ENCODE measurements around the gene PDE4D.

GRCh38 chr5:58969795-58970194 lies 923.7 kb downstream of the PDE4D start:
- TF ChIP-seq CTCF (IDR thresholded peaks at IDR 0.05) (no peak), EZH2phosphoT487 (IDR thresholded peaks at IDR 0.05) (no peak), EZH2 (IDR thresholded peaks at IDR 0.05) (no peak)

Data from neural progenitor cell (in vitro differentiated cells).